GM10266 (cell line): Measurements from ENCODE around the gene KLHL36.

Source experiments
- DNase-seq: peaks from one replicate; pipeline ENCODE4 v3.0.0; 2012; ENCODE audit errors: extremely low spot score
- CTCF ChIP-seq: IDR thresholded peaks from 2 replicates; pipeline ENCODE4 v1.5.1; 2012; ENCODE audit warnings: mild to moderate bottlenecking, low read depth; ENCODE audit not compliant: control insufficient read depth, insufficient read depth; ENCODE audit errors: missing control alignments

The KLHL36 gene

GRCh38 chr16:84638231-84638806, 10.0 kb upstream of the KLHL36 start:
- DNase-seq = no peak
- no peak for TF ChIP-seq CTCF

- no peak for DNase-seq
- no peak for TF ChIP-seq CTCF
These were observed 8.2 kb upstream of the KLHL36 start for GRCh38 chr16:84640145-84640544.

GRCh38 chr16:84641643-84642358, 6.5 kb upstream of the KLHL36 start:
- no peak for DNase-seq
- TF ChIP-seq CTCF = no peak

GRCh38 chr16:84643180-84643583, 5.1 kb upstream of the KLHL36 start:
- no peak for DNase-seq

GRCh38 chr16:84643674-84644073, 4.6 kb upstream of the KLHL36 start:
- no peak for TF ChIP-seq CTCF
- DNase-seq = no peak

More at GRCh38 chr16:84643180-84643583, 5.1 kb upstream of the KLHL36 start:
- no peak for TF ChIP-seq CTCF

GRCh38 chr16:84648595-84649510, 542 bp downstream of the KLHL36 start:
- DNase-seq = peak; percentile 86
- TF ChIP-seq CTCF = no peak
